Keratinocyte (primary cell): Measurements from ENCODE around the gene STK32C. TPM values are rescaled to one million over a fixed set of nuclear protein-coding genes. Genes with fewer than 3 reads are reported as not detected.

Experiments used
- DNase-seq: peaks from one replicate; pipeline ENCODE4 v3.0.0-alpha.2; 2011; ENCODE audit warnings: low read depth, missing footprints, low spot score
- FAIRE-seq: peaks from 2 replicates; lab custom pipeline; 2011; peaks lifted over from hg19 to GRCh38; lab: Jason Lieb, UNC
- H2AFZ ChIP-seq: 2 replicates; pipeline ENCODE4 v1.6.0; 2012; ENCODE audit warnings: low read length, control low read depth, inconsistent platforms; ENCODE audit not compliant: control insufficient read depth
- H3K27ac ChIP-seq: 2 replicates; pipeline ENCODE4 v1.5.1; 2011; ENCODE audit warnings: low read length; ENCODE audit not compliant: control insufficient read depth, insufficient read depth
- H3K27me3 ChIP-seq: 3 replicates; pipeline ENCODE4 v1.6.0; 2011; ENCODE audit warnings: low read length; ENCODE audit not compliant: control insufficient read depth, insufficient read depth; ENCODE audit errors: extremely low read depth
- H3K36me3 ChIP-seq, 2 experiments: 2 replicates in 1 of 2; 3 replicates in 1 of 2; pipeline ENCODE4 v1.5.1; 2011; ENCODE audit warnings: low read length in 2 of 2, mild to moderate bottlenecking in 1 of 2; ENCODE audit not compliant: control insufficient read depth in 2 of 2, insufficient read depth in 2 of 2; ENCODE audit errors: extremely low read depth in 1 of 2
- H3K4me1 ChIP-seq: 3 replicates; pipeline ENCODE4 v1.5.1; 2011; ENCODE audit warnings: low read length; ENCODE audit not compliant: control insufficient read depth, insufficient read depth; ENCODE audit errors: extremely low read depth
- H3K4me2 ChIP-seq: 3 replicates; pipeline ENCODE4 v1.6.0; 2011; ENCODE audit warnings: low read depth, low read length; ENCODE audit not compliant: control insufficient read depth, insufficient read depth; ENCODE audit errors: extremely low read depth
- H3K4me3 ChIP-seq, 3 experiments: fragments of 200-600 bp in 1 of 3; sonication (generic) in 1 of 3; 2 replicates in 2 of 3; 3 replicates in 1 of 3; pipeline ENCODE4 v1.5.1; 2011 to 2016; ENCODE audit warnings: low read length in 3 of 3, mild to moderate bottlenecking in 3 of 3, control low read depth in 2 of 3, inconsistent platforms in 1 of 3, low read depth in 1 of 3, mixed read lengths in 1 of 3, mixed run types in 1 of 3, moderate library complexity in 1 of 3; ENCODE audit not compliant: control insufficient read depth in 2 of 3, insufficient read depth in 2 of 3; ENCODE audit errors: extremely low read depth in 1 of 3
- H3K79me2 ChIP-seq: 2 replicates; pipeline ENCODE4 v1.6.0; 2012; ENCODE audit warnings: low read length; ENCODE audit not compliant: control insufficient read depth, insufficient read depth
- H3K9ac ChIP-seq: 3 replicates; pipeline ENCODE4 v1.6.0; 2011; ENCODE audit warnings: low read length; ENCODE audit not compliant: control insufficient read depth, insufficient read depth; ENCODE audit errors: extremely low read depth
- H3K9me1 ChIP-seq: 3 replicates; pipeline ENCODE4 v1.6.0; 2011; ENCODE audit warnings: low read length; ENCODE audit not compliant: control insufficient read depth, insufficient read depth; ENCODE audit errors: extremely low read depth
- H3K9me3 ChIP-seq: 2 replicates; pipeline ENCODE4 v1.5.1; 2012; ENCODE audit warnings: low read depth, low read length; ENCODE audit not compliant: control insufficient read depth
- H4K20me1 ChIP-seq: 3 replicates; pipeline ENCODE4 v1.6.0; 2011; ENCODE audit warnings: low read length; ENCODE audit not compliant: control insufficient read depth, insufficient read depth; ENCODE audit errors: extremely low read depth
- EZH2 ChIP-seq: IDR thresholded peaks from one replicate; pipeline ENCODE4 v1.6.1; 2012; ENCODE audit warnings: inconsistent platforms, mild to moderate bottlenecking, low read length, moderate library complexity
- dilution Hi-C: fragments of 300-500 bp; cut with MboI; formaldehyde crosslinking; loops from one replicate; pipeline ENCODE4 v1.7.0; 2020; ENCODE audit warnings: low sequenced_read_pairs; ENCODE audit not compliant: extremely low pct_ligation_motif_present
- polyA plus RNA-seq, 5 experiments: library from polyadenylated mRNA; depleted of rRNA in 3 of 5; stranded (reverse) in 3 of 5; stranded (forward) in 1 of 5; unstranded in 1 of 5; fragments of >200 nt; gene quantifications; 1 replicate in 1 of 5; 2 replicates in 3 of 5; 3 replicates in 1 of 5; pipeline versions ENCODE4 v1.2.1 to v1.2.3, GENCODE V29; 2011 to 2012; ENCODE audit warnings: missing spikeins in 2 of 5, low read depth in 1 of 5, low replicate concordance in 1 of 5
- TF ChIP-seq, protein P1 (sequence below), 3 experiments: IDR thresholded peaks in 1 of 3; conservative IDR thresholded peaks in 1 of 3; optimal IDR thresholded peaks in 1 of 3; 2 replicates in 2 of 3; 3 replicates in 1 of 3; pipeline versions ENCODE3 to v1.5.1; 2011; ENCODE audit warnings: low read length in 3 of 3, mild to moderate bottlenecking in 3 of 3, moderate library complexity in 2 of 3, control low read depth in 1 of 3, inconsistent platforms in 1 of 3; ENCODE audit not compliant: insufficient read depth in 2 of 3; ENCODE audit errors: extremely low read depth in 1 of 3

STK32C gene
- polyA plus RNA-seq, 1 donor (not counting 4 experiments of a cell fraction or from before 2014, with no cell fraction given): 4.1 TPM

DNA sequence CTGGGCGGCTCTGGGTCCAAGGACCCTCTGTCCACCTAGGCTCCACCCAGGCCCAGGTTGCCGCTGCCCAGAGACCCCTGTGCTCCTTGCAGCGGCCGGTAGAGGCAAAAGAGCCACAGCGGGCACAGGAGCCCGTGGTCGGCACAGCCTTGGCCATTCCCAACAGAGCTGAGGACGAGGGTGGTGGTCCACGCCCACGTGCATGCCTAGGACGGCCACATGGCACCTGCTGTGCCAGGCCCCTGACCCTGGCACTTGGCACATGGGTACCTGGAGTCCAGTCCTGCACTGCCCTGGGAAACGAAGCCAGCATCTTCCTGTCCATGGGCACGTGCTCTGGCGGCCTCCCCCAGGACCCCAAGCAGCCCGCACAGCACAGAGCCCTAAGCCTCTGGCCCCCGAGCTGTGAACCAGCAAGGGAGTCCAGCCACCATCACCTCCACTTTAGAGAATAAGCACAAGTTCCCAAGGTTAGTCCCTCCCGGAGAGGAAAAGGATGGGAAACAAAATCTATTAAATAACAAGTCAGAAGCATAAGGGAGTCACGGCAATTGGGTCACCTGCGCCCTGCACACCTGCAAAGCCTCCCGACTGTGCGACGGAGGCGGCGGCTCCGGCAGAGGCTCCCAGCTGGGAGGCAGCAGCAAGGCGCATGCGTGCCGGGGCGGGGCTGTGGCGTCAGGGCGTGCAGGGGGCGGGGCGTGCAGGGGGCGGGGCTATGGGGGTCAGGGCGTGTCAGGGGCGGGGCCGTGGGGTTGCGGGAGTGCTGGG, 59.1 kb downstream of the STK32C start:
- Histone ChIP-seq H3K9ac (no peak overlapping the region), H2AFZ (no peak overlapping the region), H3K36me3 (no peaks in the 10 kb centered on the region), H3K27ac (no peak overlapping the region), H3K4me2 (no peak overlapping the region), H4K20me1 (no peaks in the 10 kb centered on the region), H3K4me1 (no peaks in the 10 kb centered on the region), H3K4me3 (peak overlapping the region in 1 of 3 experiments; percentile 36), H3K27me3 (no peaks in the 10 kb centered on the region), H3K9me1 (no peaks in the 10 kb centered on the region), H3K9me3 (no peaks in the 10 kb centered on the region), H3K79me2 (no peaks in the 10 kb centered on the region)
- no peak for DNase-seq
- no peak for TF ChIP-seq EZH2
- TF ChIP-seq, protein P1, sequence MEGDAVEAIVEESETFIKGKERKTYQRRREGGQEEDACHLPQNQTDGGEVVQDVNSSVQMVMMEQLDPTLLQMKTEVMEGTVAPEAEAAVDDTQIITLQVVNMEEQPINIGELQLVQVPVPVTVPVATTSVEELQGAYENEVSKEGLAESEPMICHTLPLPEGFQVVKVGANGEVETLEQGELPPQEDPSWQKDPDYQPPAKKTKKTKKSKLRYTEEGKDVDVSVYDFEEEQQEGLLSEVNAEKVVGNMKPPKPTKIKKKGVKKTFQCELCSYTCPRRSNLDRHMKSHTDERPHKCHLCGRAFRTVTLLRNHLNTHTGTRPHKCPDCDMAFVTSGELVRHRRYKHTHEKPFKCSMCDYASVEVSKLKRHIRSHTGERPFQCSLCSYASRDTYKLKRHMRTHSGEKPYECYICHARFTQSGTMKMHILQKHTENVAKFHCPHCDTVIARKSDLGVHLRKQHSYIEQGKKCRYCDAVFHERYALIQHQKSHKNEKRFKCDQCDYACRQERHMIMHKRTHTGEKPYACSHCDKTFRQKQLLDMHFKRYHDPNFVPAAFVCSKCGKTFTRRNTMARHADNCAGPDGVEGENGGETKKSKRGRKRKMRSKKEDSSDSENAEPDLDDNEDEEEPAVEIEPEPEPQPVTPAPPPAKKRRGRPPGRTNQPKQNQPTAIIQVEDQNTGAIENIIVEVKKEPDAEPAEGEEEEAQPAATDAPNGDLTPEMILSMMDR (optimal IDR thresholded peaks at IDR 0.05 in 1 of 3, IDR thresholded peaks at IDR 0.05 in 1 of 3, conservative IDR thresholded peaks at IDR 0.05 in 1 of 3; ENCODE audit: extremely low read depth in 1 of 3, insufficient read depth in 2 of 3, low read length in 3 of 3): no peak
- dilution Hi-C loops: no loop called here
- no peak for FAIRE-seq

DNA sequence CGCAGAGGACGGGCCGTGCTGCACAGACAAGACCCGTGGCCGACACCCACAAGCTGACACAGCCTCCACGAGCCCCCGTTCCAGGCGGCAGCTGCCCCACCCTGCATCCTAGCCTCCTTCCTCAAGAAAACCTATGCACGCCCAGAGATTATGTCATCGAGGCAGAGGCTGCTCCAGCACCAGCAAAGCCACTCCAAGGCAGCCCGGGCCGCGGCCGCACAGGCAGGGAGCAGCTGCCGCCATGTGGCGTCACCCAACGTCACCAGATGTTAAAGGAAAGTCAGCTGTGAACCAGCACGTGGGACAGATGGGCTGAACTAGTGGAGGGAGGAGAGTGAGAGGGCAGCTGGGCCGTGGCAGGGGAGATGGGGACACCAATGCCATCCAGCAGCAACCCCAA, 59.8 kb downstream of the STK32C start:
- FAIRE-seq: no peak
- Histone ChIP-seq H3K9me3 (no peaks in the 10 kb centered on the region), H3K4me1 (no peaks in the 10 kb centered on the region), H3K4me2 (no peak overlapping the region), H3K9me1 (no peaks in the 10 kb centered on the region), H3K27me3 (no peaks in the 10 kb centered on the region), H3K36me3 (no peaks in the 10 kb centered on the region), H3K9ac (no peak overlapping the region), H2AFZ (no peak overlapping the region), H3K27ac (no peak overlapping the region), H3K79me2 (no peaks in the 10 kb centered on the region), H4K20me1 (no peaks in the 10 kb centered on the region), H3K4me3 (no peak overlapping the region)
- no peak for DNase-seq
- TF ChIP-seq, protein P1 (optimal IDR thresholded peaks at IDR 0.05 in 1 of 3, IDR thresholded peaks at IDR 0.05 in 1 of 3, conservative IDR thresholded peaks at IDR 0.05 in 1 of 3; ENCODE audit: extremely low read depth in 1 of 3, insufficient read depth in 2 of 3, low read length in 3 of 3): no peak
- dilution Hi-C loops: no loop called here
